ENCODE data around the gene KAZN. TPM values are rescaled to one million over a fixed set of nuclear protein-coding genes. Genes with fewer than 3 reads are reported as not detected.

Gene KAZN
- total RNA-seq, 2 donors from 2014 or later, result 0.31 to 1.4 TPM

- Mint-ChIP-seq H3K36me3 (no peaks in the 10 kb centered on the region), H3K27ac (no peak overlapping the region), H3K9me3 (no peaks in the 10 kb centered on the region), H3K4me3 (no peak overlapping the region), H3K27me3 (no peaks in the 10 kb centered on the region), H3K4me1 (ENCODE audit: low read depth in 2 of 2) (no peaks in the 10 kb centered on the region)
- no peak for ATAC-seq
- no peak for DNase-seq (ENCODE audit: low spot score)
These were observed 424.7 kb downstream of the KAZN start for GRCh38 chr1:15023205-15023604.

GRCh38 chr1:15023976-15024375 lies 425.5 kb downstream of the KAZN start:
- Mint-ChIP-seq H3K27ac (no peak overlapping the region), H3K27me3 (no peaks in the 10 kb centered on the region), H3K4me3 (no peak overlapping the region), H3K36me3 (no peaks in the 10 kb centered on the region), H3K4me1 (ENCODE audit: low read depth in 2 of 2) (no peaks in the 10 kb centered on the region), H3K9me3 (no peaks in the 10 kb centered on the region)
- ATAC-seq, result no peak
- no peak for DNase-seq (ENCODE audit: low spot score)

- Mint-ChIP-seq H3K27me3 (no peaks in the 10 kb centered on the region), H3K4me3 (no peak overlapping the region), H3K4me1 (ENCODE audit: low read depth in 2 of 2) (no peaks in the 10 kb centered on the region), H3K36me3 (no peaks in the 10 kb centered on the region), H3K9me3 (no peaks in the 10 kb centered on the region), H3K27ac (no peak overlapping the region)
- ATAC-seq (no peak), DNase-seq (ENCODE audit: low spot score) (no peak)
These were observed 427.6 kb downstream of the KAZN start for GRCh38 chr1:15026117-15026489.

- DNase-seq (ENCODE audit: low spot score) (no peak), ATAC-seq (peak in 1 of 2 donors; percentile 37)
- Mint-ChIP-seq H3K36me3 (no peaks in the 10 kb centered on the region), H3K9me3 (no peaks in the 10 kb centered on the region), H3K27ac (no peak overlapping the region), H3K27me3 (no peaks in the 10 kb centered on the region), H3K4me3 (no peak overlapping the region), H3K4me1 (ENCODE audit: low read depth in 2 of 2) (no peaks in the 10 kb centered on the region)
These were observed 429.1 kb downstream of the KAZN start for GRCh38 chr1:15027515-15027986.

- Mint-ChIP-seq H3K27me3 (no peaks in the 10 kb centered on the region), H3K4me1 (ENCODE audit: low read depth in 2 of 2) (no peaks in the 10 kb centered on the region), H3K27ac (no peak overlapping the region), H3K4me3 (no peak overlapping the region), H3K36me3 (no peaks in the 10 kb centered on the region), H3K9me3 (no peaks in the 10 kb centered on the region)
- ATAC-seq (no peak), DNase-seq (ENCODE audit: low spot score) (no peak)
These were observed 429.6 kb downstream of the KAZN start for GRCh38 chr1:15028102-15028501.

GRCh38 chr1:15028616-15029015 lies 430.1 kb downstream of the KAZN start:
- no peaks in the 10 kb centered on the region for H3K27me3 Mint-ChIP-seq
- ATAC-seq, result no peak

GRCh38 chr1:15029036-15029435 lies 430.6 kb downstream of the KAZN start:
- no peak overlapping the region for H3K4me3 Mint-ChIP-seq
- H3K4me1 Mint-ChIP-seq (ENCODE audit: low read depth in 2 of 2), result peaks cover 0 to 2% of the 10 kb centered on the region in 2 donors
- no peak for ATAC-seq
- no peaks in the 10 kb centered on the region for H3K9me3 Mint-ChIP-seq
- no peaks in the 10 kb centered on the region for H3K36me3 Mint-ChIP-seq
- no peak for DNase-seq (ENCODE audit: low spot score)
- H3K27me3 Mint-ChIP-seq, result peaks cover 0 to 2% of the 10 kb centered on the region in 2 donors
- no peak overlapping the region for H3K27ac Mint-ChIP-seq

More at GRCh38 chr1:15028616-15029015, 430.1 kb downstream of the KAZN start:
- Mint-ChIP-seq H3K4me1 (ENCODE audit: low read depth in 2 of 2) (no peaks in the 10 kb centered on the region), H3K9me3 (no peaks in the 10 kb centered on the region), H3K4me3 (no peak overlapping the region), H3K27ac (no peak overlapping the region), H3K36me3 (no peaks in the 10 kb centered on the region)
- no peak for DNase-seq (ENCODE audit: low spot score)

- peaks cover 0 to 3% of the 10 kb centered on the region in 2 donors for H3K27me3 Mint-ChIP-seq
- H3K9me3 Mint-ChIP-seq, result no peaks in the 10 kb centered on the region
- no peak overlapping the region for H3K27ac Mint-ChIP-seq
- H3K4me1 Mint-ChIP-seq (ENCODE audit: low read depth in 2 of 2), result peaks cover 0 to 3% of the 10 kb centered on the region in 2 donors
- no peak for DNase-seq (ENCODE audit: low spot score)
- H3K4me3 Mint-ChIP-seq, result no peak overlapping the region
- no peak for ATAC-seq
- H3K36me3 Mint-ChIP-seq, result no peaks in the 10 kb centered on the region
These were observed 431.3 kb downstream of the KAZN start for GRCh38 chr1:15029786-15030185.

GRCh38 chr1:15031251-15031933 lies 432.9 kb downstream of the KAZN start:
- Mint-ChIP-seq H3K27ac (no peak overlapping the region), H3K4me3 (no peak overlapping the region), H3K9me3 (no peaks in the 10 kb centered on the region), H3K4me1 (ENCODE audit: low read depth in 2 of 2) (peaks cover 0 to 3% of the 10 kb centered on the region in 2 donors), H3K27me3 (peaks cover 0 to 3% of the 10 kb centered on the region in 2 donors), H3K36me3 (no peaks in the 10 kb centered on the region)
- no peak for ATAC-seq
- DNase-seq (ENCODE audit: low spot score), result no peak

GRCh38 chr1:15033264-15033663 lies 434.8 kb downstream of the KAZN start:
- Mint-ChIP-seq H3K4me1 (ENCODE audit: low read depth in 2 of 2) (peaks cover 0 to 3% of the 10 kb centered on the region in 2 donors), H3K27ac (no peak overlapping the region), H3K27me3 (peaks cover 0 to 3% of the 10 kb centered on the region in 2 donors), H3K4me3 (no peak overlapping the region), H3K9me3 (no peaks in the 10 kb centered on the region), H3K36me3 (no peaks in the 10 kb centered on the region)
- ATAC-seq (no peak), DNase-seq (ENCODE audit: low spot score) (no peak)

GRCh38 chr1:15034656-15035055 lies 436.2 kb downstream of the KAZN start:
- DNase-seq (ENCODE audit: low spot score), result no peak
- no peaks in the 10 kb centered on the region for H3K36me3 Mint-ChIP-seq

GRCh38 chr1:15035236-15035635 lies 436.8 kb downstream of the KAZN start:
- no peak overlapping the region for H3K4me3 Mint-ChIP-seq
- peaks cover 0 to 3% of the 10 kb centered on the region in 2 donors for H3K4me1 Mint-ChIP-seq (ENCODE audit: low read depth in 2 of 2)
- ATAC-seq (no peak), DNase-seq (ENCODE audit: low spot score) (no peak)
- no peaks in the 10 kb centered on the region for H3K9me3 Mint-ChIP-seq
- no peak overlapping the region for H3K27ac Mint-ChIP-seq
- peaks cover 0 to 3% of the 10 kb centered on the region in 2 donors for H3K27me3 Mint-ChIP-seq
- H3K36me3 Mint-ChIP-seq, result no peaks in the 10 kb centered on the region

More at GRCh38 chr1:15034656-15035055, 436.2 kb downstream of the KAZN start:
- Mint-ChIP-seq H3K9me3 (no peaks in the 10 kb centered on the region), H3K4me3 (no peak overlapping the region), H3K27me3 (peaks cover 0 to 3% of the 10 kb centered on the region in 2 donors), H3K27ac (no peak overlapping the region), H3K4me1 (ENCODE audit: low read depth in 2 of 2) (peaks cover 0 to 3% of the 10 kb centered on the region in 2 donors)
- no peak for ATAC-seq

GRCh38 chr1:15036101-15036500 lies 437.6 kb downstream of the KAZN start:
- Mint-ChIP-seq H3K36me3 (no peaks in the 10 kb centered on the region), H3K27ac (no peak overlapping the region), H3K9me3 (no peaks in the 10 kb centered on the region), H3K4me1 (ENCODE audit: low read depth in 2 of 2) (peaks cover 0 to 3% of the 10 kb centered on the region in 2 donors), H3K27me3 (peaks cover 0 to 3% of the 10 kb centered on the region in 2 donors), H3K4me3 (no peak overlapping the region)
- no peak for DNase-seq (ENCODE audit: low spot score)
- ATAC-seq, result no peak

GRCh38 chr1:15038232-15039016 lies 439.9 kb downstream of the KAZN start:
- H3K27me3 Mint-ChIP-seq, result peaks cover 0 to 3% of the 10 kb centered on the region in 2 donors
- no peaks in the 10 kb centered on the region for H3K9me3 Mint-ChIP-seq
- no peak overlapping the region for H3K4me3 Mint-ChIP-seq
- no peak for DNase-seq (ENCODE audit: low spot score)
- peak in 1 of 2 donors; percentile 37 for ATAC-seq
- no peak overlapping the region for H3K27ac Mint-ChIP-seq
- no peaks in the 10 kb centered on the region for H3K36me3 Mint-ChIP-seq
- peaks cover 0 to 3% of the 10 kb centered on the region in 2 donors for H3K4me1 Mint-ChIP-seq (ENCODE audit: low read depth in 2 of 2)
